NB4 (cell line): ENCODE data around the gene UGGT2.

ENCODE experiments used
- MYC ChIP-seq: IDR thresholded peaks from 2 replicates; pipeline ENCODE4 v1.6.1; 2011; ENCODE audit warnings: low read depth, low read length
- POLR2A ChIP-seq: IDR thresholded peaks from 2 replicates; pipeline ENCODE4 v1.6.1; 2011; ENCODE audit warnings: mild to moderate bottlenecking; ENCODE audit not compliant: insufficient read length; ENCODE audit errors: extremely low read depth
- TF ChIP-seq, protein P1 (sequence below): IDR thresholded peaks from one replicate; pipeline ENCODE4 v1.5.1; 2012; ENCODE audit warnings: low read depth, low read length

DNA sequence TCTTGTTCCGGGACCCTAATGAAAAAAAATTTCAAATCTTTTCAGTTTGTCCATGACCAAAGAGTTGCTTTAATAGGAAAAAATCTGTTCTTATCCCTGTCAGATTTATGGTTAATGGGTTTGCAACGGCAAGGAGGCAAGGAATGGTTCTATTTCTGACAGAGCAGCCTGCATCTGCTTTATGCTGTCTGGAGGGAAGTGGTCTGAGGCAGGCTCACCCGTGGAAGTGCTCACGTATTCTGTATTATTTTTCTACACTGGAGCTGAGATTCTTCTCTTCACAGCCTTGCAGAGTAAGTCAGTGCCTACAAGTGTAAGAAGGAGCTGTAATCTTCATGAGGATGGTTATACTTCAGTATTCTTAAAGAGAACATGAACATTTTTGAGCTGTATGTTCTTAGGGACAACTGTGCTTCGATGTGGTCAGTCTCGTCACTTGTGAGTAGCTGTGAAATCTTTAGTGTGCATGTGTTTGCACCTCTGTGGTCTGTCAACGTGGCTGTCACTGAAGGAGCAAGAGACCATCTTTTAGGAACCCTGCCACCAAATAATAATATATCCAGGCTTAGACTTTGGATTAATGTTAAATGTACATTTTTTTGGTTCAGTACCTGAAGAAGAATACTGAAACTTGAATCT, 262.0 kb downstream of the UGGT2 start:
- TF ChIP-seq, protein P1, sequence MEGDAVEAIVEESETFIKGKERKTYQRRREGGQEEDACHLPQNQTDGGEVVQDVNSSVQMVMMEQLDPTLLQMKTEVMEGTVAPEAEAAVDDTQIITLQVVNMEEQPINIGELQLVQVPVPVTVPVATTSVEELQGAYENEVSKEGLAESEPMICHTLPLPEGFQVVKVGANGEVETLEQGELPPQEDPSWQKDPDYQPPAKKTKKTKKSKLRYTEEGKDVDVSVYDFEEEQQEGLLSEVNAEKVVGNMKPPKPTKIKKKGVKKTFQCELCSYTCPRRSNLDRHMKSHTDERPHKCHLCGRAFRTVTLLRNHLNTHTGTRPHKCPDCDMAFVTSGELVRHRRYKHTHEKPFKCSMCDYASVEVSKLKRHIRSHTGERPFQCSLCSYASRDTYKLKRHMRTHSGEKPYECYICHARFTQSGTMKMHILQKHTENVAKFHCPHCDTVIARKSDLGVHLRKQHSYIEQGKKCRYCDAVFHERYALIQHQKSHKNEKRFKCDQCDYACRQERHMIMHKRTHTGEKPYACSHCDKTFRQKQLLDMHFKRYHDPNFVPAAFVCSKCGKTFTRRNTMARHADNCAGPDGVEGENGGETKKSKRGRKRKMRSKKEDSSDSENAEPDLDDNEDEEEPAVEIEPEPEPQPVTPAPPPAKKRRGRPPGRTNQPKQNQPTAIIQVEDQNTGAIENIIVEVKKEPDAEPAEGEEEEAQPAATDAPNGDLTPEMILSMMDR = no peak
- TF ChIP-seq POLR2A = no peak
- no peak for TF ChIP-seq MYC
